Neuronal stem cell (in vitro differentiated cells): ENCODE data around the gene SRGAP2C.
"Not testable (repeated sequence)": the region's sequence is repeated elsewhere in the genome, so short reads cannot be mapped to it uniquely, and the experiment has no call there.

Source experiments
- DNase-seq: peaks from one replicate; pipeline ENCODE4 v3.0.0-alpha.2; 2013; ENCODE audit warnings: low spot score
- H2AFZ ChIP-seq: one replicate; pipeline ENCODE4 v1.6.1; 2013; ENCODE audit warnings: mild to moderate bottlenecking, low read length, inconsistent platforms
- H2AK5ac ChIP-seq: 2 replicates; pipeline ENCODE4 v1.6.1; 2013; ENCODE audit warnings: low read depth, mild to moderate bottlenecking, inconsistent platforms, low read length, moderate library complexity, mixed read lengths
- H2BK120ac ChIP-seq: 2 replicates; pipeline ENCODE4 v1.6.1; 2013; ENCODE audit warnings: low read depth, mild to moderate bottlenecking, inconsistent platforms, low read length, moderate library complexity, mixed read lengths
- H2BK12ac ChIP-seq: one replicate; pipeline ENCODE4 v1.6.1; 2013; ENCODE audit warnings: low read length, inconsistent platforms
- H2BK15ac ChIP-seq: 2 replicates; pipeline ENCODE4 v1.6.1; 2013; ENCODE audit warnings: mild to moderate bottlenecking, low read length, inconsistent platforms, mixed read lengths
- H2BK5ac ChIP-seq: one replicate; pipeline ENCODE4 v1.6.1; 2013; ENCODE audit warnings: inconsistent platforms, mild to moderate bottlenecking, low read length, moderate library complexity
- H3K14ac ChIP-seq: one replicate; pipeline ENCODE4 v1.6.1; 2013; ENCODE audit warnings: low read length, inconsistent platforms
- H3K18ac ChIP-seq: 2 replicates; pipeline ENCODE4 v1.6.1; 2013; ENCODE audit warnings: low read length, inconsistent platforms
- H3K23ac ChIP-seq: 2 replicates; pipeline ENCODE4 v1.6.1; 2013; ENCODE audit warnings: low read depth, mild to moderate bottlenecking, mixed read lengths, low read length, inconsistent platforms; ENCODE audit not compliant: poor library complexity
- H3K27ac ChIP-seq: replicated peaks from 3 replicates; pipeline ENCODE4 v1.5.1; 2013; ENCODE audit warnings: low read length, inconsistent platforms
- H3K27me3 ChIP-seq, 3 experiments: 2 replicates each; pipeline ENCODE4 v1.6.1; 2013; ENCODE audit warnings: low read length in 3 of 3, mild to moderate bottlenecking in 2 of 3, inconsistent platforms in 1 of 3, low read depth in 1 of 3, mixed read lengths in 1 of 3, moderate library complexity in 1 of 3; ENCODE audit not compliant: control insufficient read depth in 3 of 3, insufficient read depth in 3 of 3
- H3K36me3 ChIP-seq, 2 donors: replicated peaks in 1 of 2; 2 replicates each; pipeline ENCODE4 v1.6.1; 2013; ENCODE audit warnings: low read length in 2 of 2; ENCODE audit not compliant: control insufficient read depth in 2 of 2, insufficient read depth in 2 of 2
- H3K4ac ChIP-seq: 2 replicates; pipeline ENCODE4 v1.6.1; 2013; ENCODE audit warnings: inconsistent platforms, mild to moderate bottlenecking, low read length, moderate library complexity
- H3K4me1 ChIP-seq, 2 donors: 1 replicate in 1 of 2; 2 replicates in 1 of 2; pipeline ENCODE4 v1.6.1; 2013; ENCODE audit warnings: low read length in 2 of 2, low read depth in 1 of 2; ENCODE audit not compliant: control insufficient read depth in 2 of 2, insufficient read depth in 1 of 2
- H3K4me2 ChIP-seq: one replicate; pipeline ENCODE4 v1.6.1; 2013; ENCODE audit warnings: mild to moderate bottlenecking, low read length, inconsistent platforms; ENCODE audit not compliant: insufficient read depth, poor library complexity, severe bottlenecking
- H3K4me3 ChIP-seq, 2 donors: 2 replicates each; pipeline ENCODE4 v1.5.1; 2013; ENCODE audit warnings: low read length in 2 of 2, mild to moderate bottlenecking in 2 of 2, inconsistent platforms in 1 of 2, moderate library complexity in 1 of 2
- H3K79me1 ChIP-seq: one replicate; pipeline ENCODE4 v1.6.1; 2013; ENCODE audit warnings: low read depth, mild to moderate bottlenecking, inconsistent platforms, low read length, moderate library complexity
- H3K9ac ChIP-seq: one replicate; pipeline ENCODE4 v1.6.1; 2013; ENCODE audit warnings: mild to moderate bottlenecking, low read depth, low read length, inconsistent platforms; ENCODE audit not compliant: poor library complexity
- H3K9me3 ChIP-seq, 2 donors: replicated peaks in 1 of 2; 2 replicates each; pipeline versions ENCODE3 to v1.6.1; 2013; ENCODE audit warnings: low read length in 2 of 2, mild to moderate bottlenecking in 2 of 2, inconsistent platforms in 1 of 2, low read depth in 1 of 2, mixed read lengths in 1 of 2, moderate library complexity in 1 of 2; ENCODE audit not compliant: control insufficient read depth in 2 of 2, insufficient read depth in 1 of 2
- H4K8ac ChIP-seq: one replicate; pipeline ENCODE4 v1.6.1; 2013; ENCODE audit warnings: low read depth, mild to moderate bottlenecking, inconsistent platforms, low read length, moderate library complexity
- H4K91ac ChIP-seq: one replicate; pipeline ENCODE4 v1.6.1; 2013; ENCODE audit warnings: low read length, low read depth, mild to moderate bottlenecking, inconsistent platforms; ENCODE audit not compliant: poor library complexity
- WGBS, 2 donors: extraction: QIAGEN DNeasy Blood & Tissue Kit; methylation state at CpG; one replicate each; pipeline ENCODE4 v1.1.7; 2013; ENCODE audit warnings: missing lambda C conversion rate in 2 of 2, mixed read lengths in 1 of 2; ENCODE audit not compliant: insufficient read length in 2 of 2, insufficient replicate concordance in 1 of 2; ENCODE audit errors: extremely low coverage in 2 of 2; 5-methylcytosine and 5-hydroxymethylcytosine counted together

Gene SRGAP2C

GRCh38 chr1:121368910-121369309, 184.1 kb downstream of the SRGAP2C start:
- H2BK5ac ChIP-seq, H3K79me1 ChIP-seq, H2BK15ac ChIP-seq, H2BK12ac ChIP-seq, H4K8ac ChIP-seq, H3K4me1 ChIP-seq, H3K9ac ChIP-seq, H3K36me3 ChIP-seq, H3K18ac ChIP-seq, H3K27ac ChIP-seq, DNase-seq, H2AK5ac ChIP-seq, H3K4ac ChIP-seq, H2BK120ac ChIP-seq, H3K23ac ChIP-seq, H4K91ac ChIP-seq, H3K4me3 ChIP-seq, H2AFZ ChIP-seq, H3K27me3 ChIP-seq, H3K14ac ChIP-seq, H3K4me2 ChIP-seq, H3K9me3 ChIP-seq: not testable (repeated sequence)
- no CpG with 5 or more reads among the region's 5 CpGs for WGBS, 2 donors

- not testable (repeated sequence) for H3K79me1 ChIP-seq, H3K23ac ChIP-seq, DNase-seq, H3K18ac ChIP-seq, H3K4me1 ChIP-seq, H2BK120ac ChIP-seq, H3K14ac ChIP-seq, H3K4ac ChIP-seq, H3K9ac ChIP-seq, H4K8ac ChIP-seq, H2BK5ac ChIP-seq, H2AFZ ChIP-seq, H3K27ac ChIP-seq, H3K4me2 ChIP-seq, H3K36me3 ChIP-seq, H4K91ac ChIP-seq, H3K4me3 ChIP-seq, H3K9me3 ChIP-seq, H2BK12ac ChIP-seq, H3K27me3 ChIP-seq, H2AK5ac ChIP-seq, H2BK15ac ChIP-seq
- no CpG with 5 or more reads among the region's 2 CpGs for WGBS, 2 donors
Observed at GRCh38 chr1:121369959-121370358, 185.2 kb downstream of the SRGAP2C start.

GRCh38 chr1:121374851-121375367, 190.1 kb downstream of the SRGAP2C start:
- H3K23ac ChIP-seq, DNase-seq, H3K4me2 ChIP-seq, H3K4ac ChIP-seq, H3K4me3 ChIP-seq, H2AK5ac ChIP-seq, H3K14ac ChIP-seq, H4K91ac ChIP-seq, H2BK15ac ChIP-seq, H3K9ac ChIP-seq, H3K4me1 ChIP-seq, H3K18ac ChIP-seq, H3K27me3 ChIP-seq, H3K27ac ChIP-seq, H2AFZ ChIP-seq, H3K9me3 ChIP-seq, H2BK120ac ChIP-seq, H3K79me1 ChIP-seq, H3K36me3 ChIP-seq, H2BK12ac ChIP-seq, H4K8ac ChIP-seq, H2BK5ac ChIP-seq: not testable (repeated sequence)
- no CpG with 5 or more reads among the region's 3 CpGs for WGBS, 2 donors

- not testable (repeated sequence) for H3K4me3 ChIP-seq, H3K23ac ChIP-seq, H3K27ac ChIP-seq, H3K9ac ChIP-seq, H4K8ac ChIP-seq, DNase-seq, H3K36me3 ChIP-seq, H3K4me1 ChIP-seq, H3K9me3 ChIP-seq, H2AFZ ChIP-seq, H4K91ac ChIP-seq, H2BK15ac ChIP-seq, H2BK5ac ChIP-seq, H3K4ac ChIP-seq, H2BK12ac ChIP-seq, H2BK120ac ChIP-seq, H3K79me1 ChIP-seq, H3K18ac ChIP-seq, H2AK5ac ChIP-seq, H3K14ac ChIP-seq, H3K27me3 ChIP-seq, H3K4me2 ChIP-seq
- WGBS, 2 donors = no CpG with 5 or more reads among the region's 7 CpGs
Observed at GRCh38 chr1:121376986-121377385, 192.2 kb downstream of the SRGAP2C start.
